HG02938 (cell line): ENCODE measurements around the gene RNF220.

ENCODE experiments used
- ATAC-seq: cut with Tn5 transposase; IDR thresholded peaks from one replicate; pipeline ENCODE4 v1.9.1; 2021; ENCODE audit warnings: mild to moderate bottlenecking, moderate library complexity; ENCODE audit not compliant: unreplicated experiment

RNF220 gene

DNA sequence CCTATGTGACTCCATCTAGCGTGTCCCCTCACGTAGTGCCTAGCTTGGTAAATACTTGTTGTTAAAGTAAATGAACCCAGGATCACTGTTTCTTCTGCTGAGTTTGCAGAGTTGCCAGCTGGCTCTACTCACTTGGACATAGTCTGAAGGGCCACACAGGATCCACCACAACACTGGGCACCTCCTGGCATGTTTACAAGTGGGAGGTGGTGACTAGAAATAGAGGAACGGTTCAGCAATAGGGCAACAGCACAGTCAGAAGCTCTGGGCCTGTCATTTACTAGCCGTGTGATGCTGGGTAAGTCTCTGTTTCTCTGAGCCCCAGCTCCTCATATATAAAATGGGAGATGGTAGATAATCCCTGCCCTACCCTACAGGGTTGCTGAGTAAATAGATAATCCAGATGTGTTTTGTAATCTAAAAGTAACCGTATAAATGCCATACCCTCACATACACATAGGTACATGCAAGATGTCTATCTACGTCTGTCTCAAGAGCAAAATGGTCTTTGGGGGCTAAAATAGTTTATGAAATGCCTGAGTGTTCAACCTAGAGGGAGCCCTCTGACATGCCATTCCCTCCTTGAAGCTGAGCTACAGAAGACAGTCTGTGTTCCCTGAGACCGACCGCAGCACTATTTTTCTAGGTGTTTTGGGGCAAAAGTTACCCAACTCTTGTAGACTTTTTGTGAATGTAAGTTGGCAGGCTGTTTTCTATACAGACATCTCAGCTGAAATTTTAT, 20.5 kb downstream of the RNF220 start:
- no peak for ATAC-seq

GRCh38 chr1:44431861-44432260, 26.8 kb downstream of the RNF220 start:
- no peak for ATAC-seq

GRCh38 chr1:44433209-44433608, 28.2 kb downstream of the RNF220 start:
- no peak for ATAC-seq

GRCh38 chr1:44436401-44437106, 31.5 kb downstream of the RNF220 start:
- ATAC-seq, result no peak

DNA sequence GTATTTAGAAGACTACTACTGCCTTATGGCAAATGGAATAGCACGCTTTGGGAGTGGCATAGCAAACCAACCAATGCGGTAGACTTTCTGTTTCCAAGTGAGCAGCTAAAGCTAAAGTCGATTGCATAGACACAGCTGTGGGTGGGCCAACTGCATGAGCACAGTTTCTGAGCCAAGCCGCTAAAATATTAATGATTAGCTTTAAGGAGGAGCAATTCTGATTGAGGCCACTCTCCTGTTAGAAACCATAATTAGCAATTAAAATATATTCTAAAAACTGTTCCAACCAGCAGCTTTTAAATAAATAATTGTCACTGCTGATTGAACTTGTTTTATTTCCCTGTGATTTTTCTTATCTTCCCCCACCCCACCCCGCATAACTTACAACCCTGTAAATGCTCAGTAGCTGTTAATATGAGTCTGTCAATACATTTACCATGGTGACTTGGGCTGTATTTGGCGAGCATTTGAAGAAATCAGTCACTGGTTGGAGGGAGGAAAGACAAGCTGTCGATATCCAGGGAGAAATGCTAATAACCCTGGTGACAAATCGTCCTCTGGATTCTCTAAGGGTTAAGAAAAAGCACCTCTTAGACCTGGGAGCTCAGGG, 32.2 kb downstream of the RNF220 start:
- ATAC-seq, result no peak

- ATAC-seq, result no peak
These were observed 37.7 kb downstream of the RNF220 start for GRCh38 chr1:44442791-44443190.

GRCh38 chr1:44447051-44447810, 42.2 kb downstream of the RNF220 start:
- ATAC-seq, result no peak

DNA sequence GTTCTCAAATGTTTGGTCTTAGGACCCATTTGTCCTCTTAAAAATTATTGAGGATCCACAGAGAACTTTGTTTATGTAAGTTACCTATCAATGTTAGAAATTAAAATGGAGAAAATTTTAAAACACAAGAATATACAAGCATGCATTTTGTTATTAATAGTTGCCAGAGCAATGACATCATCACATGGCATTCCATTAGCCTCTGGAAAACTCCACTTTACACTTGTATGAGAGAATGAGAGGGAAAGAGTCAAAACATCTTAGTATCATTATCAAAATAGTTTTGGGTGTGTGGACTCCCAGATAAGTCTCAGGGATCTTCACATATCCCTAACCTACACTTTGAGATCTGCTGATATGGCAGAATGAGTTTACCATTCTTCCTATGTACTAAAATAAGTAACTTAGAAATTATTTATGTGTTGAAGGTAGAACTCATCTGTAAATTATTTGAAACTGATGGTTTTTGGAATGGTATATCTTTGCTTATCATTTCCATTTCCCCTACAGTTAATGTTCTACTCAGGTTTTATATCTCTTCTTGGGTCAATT, 48.8 kb downstream of the RNF220 start:
- ATAC-seq, result no peak

DNA sequence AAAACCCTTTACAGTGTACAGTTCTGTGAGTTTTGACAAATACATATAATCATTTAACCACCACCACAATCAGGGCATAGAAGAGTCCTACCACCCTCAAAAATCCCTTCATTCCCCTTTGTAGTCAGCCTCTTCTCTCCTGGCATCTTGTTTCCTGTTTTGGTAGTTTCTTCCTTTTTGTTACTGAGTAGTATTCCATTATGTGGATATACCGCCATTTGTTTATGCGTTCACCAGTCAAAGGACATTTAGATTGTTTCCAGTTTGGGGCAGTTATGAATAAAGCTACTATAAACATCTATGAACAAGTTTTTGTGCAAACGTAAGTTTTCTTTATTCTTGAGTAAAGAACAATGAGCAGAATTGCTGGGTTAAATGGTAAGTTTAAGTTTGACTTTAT, 49.6 kb downstream of the RNF220 start:
- no peak for ATAC-seq

DNA sequence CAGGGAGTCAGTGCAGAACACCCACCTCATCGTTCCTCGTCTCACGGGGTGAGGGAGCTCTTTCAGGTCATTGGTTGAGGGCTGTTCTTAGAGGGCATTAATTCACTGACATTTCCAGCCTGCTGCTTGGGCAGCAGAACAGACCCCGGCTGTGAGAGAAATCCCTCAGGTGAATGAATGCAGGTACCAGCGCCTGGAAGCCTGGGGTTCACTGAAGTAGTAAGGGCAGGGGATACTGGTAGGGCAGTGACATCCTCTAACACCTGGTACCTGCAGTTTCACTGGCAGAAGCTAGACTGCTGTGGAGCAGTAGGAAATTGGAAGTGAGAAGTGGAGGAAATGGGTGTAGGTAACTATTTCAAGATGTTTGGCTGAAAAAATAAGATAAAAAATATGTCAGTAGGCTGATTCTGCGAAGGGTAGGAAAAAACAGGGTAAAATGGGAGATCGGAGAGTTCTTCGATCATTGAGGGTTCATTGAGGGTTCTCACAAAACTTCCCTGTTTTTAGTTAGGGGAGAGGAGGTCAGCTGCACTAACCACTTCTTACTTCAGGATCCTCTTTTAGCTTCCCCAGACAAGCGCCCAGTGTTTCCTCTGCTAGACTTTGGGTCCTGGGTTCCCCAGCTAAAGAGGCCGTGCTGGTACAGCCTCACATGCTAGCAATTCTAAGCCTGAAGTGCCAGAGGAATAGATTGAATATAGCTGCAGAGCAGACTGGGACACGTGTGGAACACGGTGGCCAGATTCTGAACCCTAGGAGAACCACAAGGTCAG, 55.2 kb downstream of the RNF220 start:
- ATAC-seq, result no peak

- ATAC-seq, result no peak
These were observed 59.3 kb downstream of the RNF220 start for GRCh38 chr1:44464361-44464760.

DNA sequence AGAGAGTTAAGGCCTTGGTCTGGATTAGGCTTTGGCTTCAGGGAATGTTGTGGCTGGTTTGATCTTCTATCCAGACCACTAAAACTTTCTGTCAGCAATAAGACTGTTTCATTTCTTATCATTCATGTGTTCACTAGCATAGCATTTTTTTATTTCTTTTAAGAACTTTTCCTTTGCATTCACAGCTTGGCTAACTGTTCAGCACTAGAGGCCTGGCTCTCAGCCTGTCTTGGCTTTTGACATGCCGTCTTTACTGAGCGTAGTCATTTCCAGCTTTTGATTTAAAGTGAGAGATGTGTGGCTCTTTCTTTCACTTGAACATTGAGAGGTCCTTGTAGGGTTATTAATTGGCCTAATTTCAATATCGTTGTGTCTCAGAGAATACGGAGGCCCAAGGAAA, 62.5 kb downstream of the RNF220 start:
- ATAC-seq, result no peak

- ATAC-seq, result no peak
These were observed 66.9 kb downstream of the RNF220 start for GRCh38 chr1:44471911-44472453.

GRCh38 chr1:44472620-44473525, 67.8 kb downstream of the RNF220 start:
- no peak for ATAC-seq

GRCh38 chr1:44476891-44477290, 71.8 kb downstream of the RNF220 start:
- ATAC-seq, result no peak

GRCh38 chr1:44481701-44482100, 76.6 kb downstream of the RNF220 start:
- no peak for ATAC-seq

DNA sequence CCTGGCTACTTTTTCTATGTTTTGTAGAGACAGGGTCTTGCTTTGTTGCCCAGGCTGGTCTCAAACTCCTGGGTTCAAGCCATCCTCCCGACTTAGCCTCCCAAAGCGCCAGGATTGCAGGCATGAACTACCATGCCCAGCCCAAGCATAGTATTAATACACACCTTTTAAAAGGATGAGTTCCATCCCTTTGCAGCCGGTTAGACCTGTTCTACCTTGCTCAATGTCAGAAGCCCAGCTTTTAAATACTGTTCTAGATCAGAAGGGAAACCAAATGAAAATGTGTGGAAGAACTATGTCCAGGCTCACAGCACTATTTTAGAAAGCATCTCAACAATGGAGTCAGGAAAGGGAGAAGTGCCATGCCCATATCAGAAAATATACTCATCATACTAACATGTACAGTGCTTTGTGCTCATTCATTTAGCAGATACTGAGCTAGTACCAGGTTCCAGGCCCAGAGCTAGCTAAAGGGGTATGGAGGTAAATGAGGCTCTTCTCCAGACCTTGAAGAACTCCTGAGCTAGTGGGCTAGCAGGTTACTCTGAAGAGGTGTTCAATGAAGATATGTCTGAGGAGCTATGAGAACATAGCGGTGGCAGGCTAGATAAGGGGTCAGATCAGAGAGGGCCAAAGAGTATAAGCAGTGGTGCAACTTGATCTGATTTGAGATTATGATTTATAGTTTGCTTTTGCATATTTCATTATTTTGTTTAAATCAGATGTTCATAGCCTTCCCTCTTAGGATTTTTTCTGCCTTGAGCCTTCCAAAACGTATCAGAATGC, 78.2 kb downstream of the RNF220 start:
- no peak for ATAC-seq

DNA sequence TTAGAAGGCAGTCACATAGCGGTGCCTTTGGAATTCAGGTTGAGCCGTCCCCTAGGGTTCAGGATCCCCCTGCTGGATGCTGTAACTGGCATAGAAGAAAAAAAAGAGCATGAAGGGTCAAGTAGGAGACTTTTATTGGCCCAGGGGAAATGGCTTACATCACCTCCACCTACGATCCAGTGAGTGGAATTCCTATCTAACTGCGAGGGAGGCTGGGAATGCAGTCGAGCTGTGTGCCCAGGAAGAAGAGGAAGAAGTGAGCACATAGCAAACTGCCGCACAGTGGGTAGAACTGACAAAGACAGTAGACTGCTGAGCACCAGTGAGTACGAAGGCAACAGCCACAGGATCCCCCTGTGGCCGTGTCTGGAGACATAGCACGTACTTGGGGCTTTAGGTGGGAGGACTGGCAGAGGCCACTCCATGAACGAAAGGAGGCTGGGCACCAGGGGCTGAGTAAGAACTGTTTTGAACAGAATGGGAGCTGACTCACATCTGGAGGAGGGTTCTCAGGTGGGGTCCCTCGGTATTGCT, 79.2 kb downstream of the RNF220 start:
- ATAC-seq, result no peak
